ENCODE results near the gene SEMA6A.
A peak's percentile ranks its signal among the peaks of the same experiment; 100 is the strongest.

SEMA6A gene

DNA sequence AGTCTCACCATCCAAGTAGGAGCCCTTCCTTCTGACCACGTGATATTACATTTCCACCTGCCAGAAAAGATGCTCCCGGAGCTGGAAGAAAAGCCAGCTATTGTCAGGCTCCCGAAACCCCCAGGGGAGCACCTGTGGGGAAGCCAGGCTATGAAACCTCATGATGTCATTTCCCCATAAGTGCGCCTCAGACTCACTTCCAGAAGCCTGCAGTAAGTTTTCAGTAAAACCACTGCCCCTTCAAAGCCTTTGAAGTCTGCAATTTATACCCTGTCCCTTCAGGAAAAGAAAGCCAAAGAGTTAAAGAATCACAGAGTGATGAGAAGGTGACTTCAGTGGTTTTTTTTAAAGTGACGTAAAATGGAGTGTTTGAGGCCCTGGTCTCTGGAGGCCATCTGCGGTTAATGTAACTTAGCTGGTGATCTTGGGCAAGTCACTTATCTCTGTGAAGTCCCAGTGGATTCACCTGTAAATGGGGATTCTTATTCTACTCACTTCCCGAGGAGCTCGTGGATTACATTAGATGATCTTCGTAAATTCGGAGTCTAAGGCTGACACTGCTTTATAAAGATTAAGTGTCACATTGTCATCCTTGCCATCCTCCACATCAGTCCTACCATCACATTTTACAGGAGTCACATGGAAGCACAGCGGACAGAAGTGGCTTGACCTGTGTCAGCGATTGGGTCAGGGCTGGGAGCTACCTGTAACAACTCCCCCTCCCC lies 2.6 kb upstream of the SEMA6A start:
- DNase-seq (ENCODE audit: low spot score) = no peak

DNA sequence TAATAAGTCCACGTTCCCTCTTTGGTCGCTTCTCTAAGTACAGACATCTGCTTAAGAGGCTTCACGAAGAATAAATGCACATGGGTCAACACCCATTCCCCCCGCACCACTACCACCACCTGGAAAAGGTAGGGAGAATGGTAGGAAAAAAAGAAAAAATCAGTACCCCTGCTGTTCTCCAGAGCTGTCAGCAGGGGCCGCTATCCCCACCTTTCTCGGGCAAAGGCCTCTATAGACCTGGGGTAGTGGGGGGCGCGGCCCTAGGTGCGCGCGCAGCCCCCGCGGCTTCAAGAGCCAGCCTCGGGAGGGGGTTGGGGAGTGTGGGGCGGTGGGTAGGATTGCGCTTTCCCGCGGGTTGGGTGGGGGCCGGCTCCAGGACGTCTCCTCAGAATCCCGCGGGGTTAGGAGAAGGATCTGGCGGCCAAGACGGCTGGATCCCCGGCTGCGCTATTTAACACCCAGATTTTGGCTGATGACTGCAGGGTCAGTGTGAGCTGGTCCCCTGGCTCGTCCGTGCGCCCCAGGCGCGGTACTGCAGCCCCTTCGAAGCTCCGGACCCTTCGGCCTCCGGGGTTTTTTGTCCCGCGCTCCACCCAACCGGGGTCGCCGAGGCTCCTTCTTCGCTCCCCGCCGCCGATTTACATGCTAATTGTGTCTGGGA lies 1.6 kb upstream of the SEMA6A start:
- peak; percentile 33 for DNase-seq (ENCODE audit: low spot score)

GRCh38 chr5:116575326-116576052 lies 866 bp upstream of the SEMA6A start:
- peak; percentile 8 for DNase-seq (ENCODE audit: low spot score)

- DNase-seq (ENCODE audit: low spot score) = peak; percentile 33
These were observed 789 bp downstream of the SEMA6A start for GRCh38 chr5:116573702-116574366.

DNA sequence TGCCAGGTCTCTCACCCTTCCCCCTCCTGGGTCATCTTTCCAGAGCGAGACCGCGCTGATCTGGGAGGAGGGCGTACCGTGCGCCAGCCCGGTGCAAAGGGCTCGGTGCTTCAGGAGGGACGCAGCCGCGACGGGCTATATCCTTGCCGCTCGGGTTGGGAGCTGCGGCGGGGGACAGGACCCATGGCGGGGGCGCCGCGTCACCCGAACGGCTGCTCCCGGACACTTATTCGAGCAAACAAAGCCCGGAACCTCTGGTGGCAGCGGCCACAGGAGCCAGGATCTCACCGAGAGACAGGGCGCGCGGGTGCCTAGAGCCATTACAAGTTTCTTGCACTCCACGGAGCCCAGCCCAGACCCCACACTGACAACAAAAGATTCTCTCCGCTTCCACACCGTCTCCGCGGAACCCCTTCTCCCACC lies 1.3 kb downstream of the SEMA6A start:
- peak; percentile 34 for DNase-seq (ENCODE audit: low spot score)

DNA sequence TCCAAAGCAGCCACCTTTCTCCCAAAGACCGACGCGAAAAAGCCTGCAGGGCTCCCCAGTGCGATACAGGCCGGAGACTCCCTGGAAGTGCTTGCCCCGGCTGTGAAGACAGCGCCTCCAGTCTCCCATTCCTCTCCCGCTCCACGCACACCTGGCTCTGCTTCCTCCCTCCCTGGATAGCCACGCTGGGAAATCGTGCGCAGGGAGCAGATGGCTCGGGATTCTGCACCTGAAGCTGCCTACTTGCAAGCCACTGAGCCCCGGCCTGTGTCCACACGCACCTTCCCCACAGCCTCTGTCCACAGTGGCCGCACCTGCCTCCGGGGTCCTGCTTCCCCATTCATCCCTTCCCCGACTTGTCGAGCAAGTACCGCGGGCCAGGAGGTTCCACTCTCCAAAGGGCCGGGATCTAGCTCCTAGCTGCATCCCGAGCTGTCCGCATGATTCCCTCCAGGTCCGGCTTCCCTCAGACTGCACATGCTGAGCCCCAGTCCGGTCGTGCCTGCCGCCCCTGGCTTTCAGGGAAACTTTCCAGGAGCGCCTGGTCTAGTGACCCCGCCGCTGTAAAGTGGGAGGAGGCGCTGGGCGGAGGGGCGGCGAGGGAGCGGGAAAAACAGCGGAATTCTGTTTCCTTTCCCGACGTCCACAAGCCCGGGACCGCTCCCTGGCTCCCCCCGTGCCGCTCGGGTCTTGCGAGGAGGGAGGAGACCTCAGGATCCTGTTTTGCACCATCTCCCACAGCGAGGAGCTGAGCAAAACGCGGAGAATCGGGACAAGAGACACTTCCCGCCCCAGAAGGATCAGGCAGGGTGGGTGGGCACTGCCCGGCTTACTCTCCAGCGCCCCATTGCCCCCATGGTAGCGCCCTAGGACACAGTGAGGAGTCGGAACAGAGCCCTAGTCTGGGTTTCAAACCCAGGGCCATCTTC lies 2.0 kb downstream of the SEMA6A start:
- DNase-seq (ENCODE audit: low spot score) = peak; percentile 64

DNA sequence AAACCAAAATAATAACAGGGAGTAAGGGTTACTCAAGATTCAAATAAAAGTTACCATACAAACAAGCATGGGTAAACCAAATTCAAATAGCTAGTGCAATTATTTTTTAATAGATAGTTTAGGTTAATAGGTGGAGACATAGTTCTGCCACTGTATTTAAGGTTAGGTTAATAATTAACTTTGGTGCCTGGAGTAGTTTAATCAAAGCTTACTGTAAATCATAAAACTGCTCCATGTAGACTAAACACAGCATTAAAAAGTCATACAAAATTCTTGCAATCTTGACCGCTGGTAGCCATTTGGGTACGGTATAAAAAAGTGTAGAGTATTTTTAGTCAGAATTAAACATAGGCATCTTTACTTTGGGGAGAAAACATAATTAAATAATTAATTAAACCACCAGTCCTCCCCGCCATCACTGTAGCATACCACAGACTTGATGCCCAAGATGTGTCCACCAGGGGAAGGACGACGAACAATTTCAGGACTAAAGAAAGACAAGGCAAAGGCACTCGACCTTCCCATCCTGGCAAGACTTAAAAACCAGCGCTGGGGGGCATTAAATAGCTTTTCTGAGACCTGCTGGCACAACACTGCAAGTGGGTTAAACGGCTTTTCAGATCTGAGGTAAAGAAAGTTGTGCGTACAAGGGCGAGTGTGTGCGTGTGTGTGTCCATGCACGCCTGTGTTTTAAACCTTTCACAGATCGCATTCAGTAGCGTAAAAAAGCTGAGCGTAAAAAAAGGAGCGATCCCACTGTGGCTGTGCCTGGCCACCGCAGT lies 2.9 kb downstream of the SEMA6A start:
- peak; percentile 62 for DNase-seq (ENCODE audit: low spot score)

DNA sequence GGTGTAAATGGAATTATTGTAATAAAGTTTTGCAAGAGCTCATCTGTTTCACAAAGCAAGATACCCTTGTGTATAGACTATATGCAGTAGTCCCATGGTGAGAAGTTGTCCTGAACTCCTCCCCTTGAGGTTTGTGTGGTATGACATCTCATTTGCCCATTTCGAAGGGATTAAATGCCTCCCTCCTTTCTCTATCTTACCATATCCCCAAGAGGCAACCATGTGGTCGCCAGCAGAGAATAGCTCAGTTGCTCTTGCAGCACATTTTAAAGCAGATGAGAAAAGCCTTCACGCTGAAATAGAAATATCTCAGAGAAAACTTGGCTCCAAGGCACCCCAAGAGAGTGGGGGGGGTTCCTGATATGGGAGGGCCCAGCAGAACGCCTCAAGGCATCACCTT lies 4.6 kb downstream of the SEMA6A start:
- DNase-seq (ENCODE audit: low spot score) = no peak

GRCh38 chr5:116567106-116567505 lies 7.5 kb downstream of the SEMA6A start:
- no peak for DNase-seq (ENCODE audit: low spot score)

DNA sequence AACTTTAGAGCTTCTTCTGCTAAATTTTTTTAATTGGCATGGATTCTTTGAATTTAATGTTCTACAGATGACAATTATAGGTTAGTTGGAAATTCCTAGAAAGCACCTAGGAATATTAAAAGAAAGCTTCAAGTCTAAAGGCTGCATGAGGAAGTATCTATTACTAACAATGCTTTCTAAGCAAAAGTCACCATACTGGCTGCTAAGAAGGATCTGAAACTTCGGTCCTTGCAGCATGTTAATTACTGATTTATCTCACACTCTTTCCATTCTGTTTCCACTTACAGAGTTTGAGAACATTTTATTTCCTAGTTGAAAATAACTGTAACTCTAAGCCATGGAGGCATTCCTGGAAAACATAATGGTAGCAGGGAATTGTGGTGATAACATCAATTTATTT lies 8.4 kb downstream of the SEMA6A start:
- DNase-seq (ENCODE audit: low spot score) = no peak

DNA sequence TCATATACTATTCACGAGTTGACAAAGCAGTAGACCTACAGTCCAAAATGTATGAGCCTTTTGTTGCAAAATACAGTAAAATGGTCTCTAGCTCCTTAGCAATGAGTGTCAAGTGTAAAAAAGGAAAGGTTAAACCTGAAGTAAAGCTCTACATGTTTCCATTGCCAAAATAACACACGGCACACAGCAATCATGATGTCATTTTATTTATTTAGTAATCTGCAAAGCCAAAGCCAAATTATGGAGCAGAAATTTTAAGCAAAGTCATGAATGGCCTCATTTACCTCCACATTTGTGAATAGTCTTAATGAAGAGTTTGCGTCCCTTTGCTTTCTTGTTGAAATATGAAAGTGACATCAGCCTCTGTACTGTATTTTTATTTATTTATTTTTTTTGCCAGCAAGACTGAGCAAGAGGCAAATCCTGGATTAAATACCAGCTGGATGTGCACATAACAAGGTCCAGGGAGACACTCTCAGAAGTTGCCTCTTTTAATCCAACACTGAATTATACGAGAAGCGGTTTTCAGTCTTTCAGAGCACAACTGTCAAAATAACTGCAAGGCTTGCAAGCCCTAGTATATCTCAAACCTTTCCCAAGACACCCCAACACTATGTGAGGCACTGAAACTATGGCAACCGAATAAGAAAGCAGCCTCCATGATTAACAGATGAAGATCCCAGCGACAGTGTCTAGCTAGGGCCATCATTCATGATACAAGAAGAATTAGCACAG lies 9.7 kb downstream of the SEMA6A start:
- no peak for DNase-seq (ENCODE audit: low spot score)

DNA sequence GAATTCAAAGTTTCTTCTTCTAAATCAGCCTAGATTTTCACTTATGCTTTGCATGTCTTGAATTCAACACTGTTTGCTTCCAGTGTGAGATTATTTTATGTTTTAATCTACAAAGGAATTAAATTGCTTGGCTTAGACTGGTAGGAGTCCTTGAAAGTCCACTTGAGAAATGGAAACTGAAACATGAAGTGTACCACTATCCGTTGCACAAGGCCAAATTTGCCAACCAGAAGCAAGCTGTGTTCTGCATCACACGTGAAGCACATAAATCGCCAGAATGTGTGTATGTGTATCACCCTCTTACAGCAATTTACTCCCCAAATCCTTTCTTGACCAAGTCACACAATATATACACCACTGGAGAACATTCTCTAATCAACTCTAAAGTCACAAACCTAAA lies 10.3 kb downstream of the SEMA6A start:
- DNase-seq (ENCODE audit: low spot score) = no peak

DNA sequence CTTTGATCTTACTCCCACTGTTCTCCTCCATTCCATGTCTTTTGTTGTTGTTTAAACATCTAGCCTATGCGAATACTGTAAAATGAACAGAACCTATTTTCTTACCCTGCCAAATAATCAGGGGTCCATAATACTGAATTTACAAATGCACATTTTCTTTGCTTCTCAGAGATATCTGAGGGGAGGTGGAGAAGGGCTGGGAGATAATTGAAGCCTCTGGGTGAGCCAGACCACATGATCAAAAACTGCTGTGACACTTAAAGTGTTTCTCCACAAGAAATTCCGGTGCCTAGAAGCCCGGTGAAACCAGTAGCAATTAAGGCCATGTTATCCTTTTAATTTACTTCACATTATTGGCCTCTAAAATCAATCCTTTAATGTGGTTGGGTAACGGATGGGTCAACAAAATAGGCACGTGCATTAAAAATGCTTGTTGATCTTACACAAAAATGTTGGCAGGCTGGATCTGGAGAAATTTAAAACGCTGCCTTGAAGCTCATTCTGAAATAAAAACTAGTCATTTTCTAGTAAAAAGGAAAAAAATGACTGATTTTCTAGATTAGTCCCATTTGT lies 10.8 kb downstream of the SEMA6A start:
- no peak for DNase-seq (ENCODE audit: low spot score)

GRCh38 chr5:116562669-116563068 lies 12.0 kb downstream of the SEMA6A start:
- DNase-seq (ENCODE audit: low spot score) = no peak

DNA sequence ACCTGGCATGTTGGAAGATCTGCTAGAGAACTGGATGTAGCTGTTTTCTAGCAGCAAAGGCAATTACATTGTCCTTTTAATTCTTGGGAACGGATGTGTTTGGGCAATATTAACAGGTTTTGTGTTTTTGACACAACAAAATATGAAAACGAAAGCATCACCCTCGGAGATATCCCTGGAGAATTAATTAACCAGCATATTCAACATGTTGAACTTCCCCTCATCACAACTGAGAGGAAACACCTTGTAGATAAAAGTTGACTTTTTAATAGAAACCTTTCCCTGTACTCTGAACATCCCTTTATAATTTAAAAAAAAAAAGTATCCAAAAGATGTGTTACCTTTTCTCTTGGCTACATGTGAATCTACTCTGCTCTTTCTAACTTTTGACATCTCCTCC lies 13.0 kb downstream of the SEMA6A start:
- no peak for DNase-seq (ENCODE audit: low spot score)

DNA sequence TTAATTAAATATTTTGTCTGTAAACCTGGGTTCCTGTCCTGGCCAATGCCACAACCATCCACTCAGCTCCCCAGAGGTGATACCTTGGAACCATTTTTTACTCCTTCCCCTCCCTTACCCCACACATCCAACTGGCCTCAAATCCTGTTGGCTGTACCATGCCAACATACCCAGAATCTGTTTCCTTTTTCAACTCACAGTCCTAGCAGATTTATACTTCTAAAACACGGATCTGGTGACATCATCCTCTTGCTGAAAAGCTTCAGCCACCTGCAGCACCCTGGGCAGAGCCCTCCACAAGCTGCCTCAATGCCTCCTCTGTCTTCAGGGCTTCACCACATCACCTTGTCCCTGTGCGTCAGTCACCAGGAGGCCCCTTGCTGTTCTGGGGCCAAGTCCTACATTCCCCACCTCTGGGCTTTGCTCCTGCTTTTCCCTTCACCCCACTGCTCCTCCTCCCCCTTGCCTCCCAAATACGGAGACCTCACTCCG lies 14.9 kb downstream of the SEMA6A start:
- no peak for DNase-seq (ENCODE audit: low spot score)

GRCh38 chr5:116559239-116559638 lies 15.4 kb downstream of the SEMA6A start:
- DNase-seq (ENCODE audit: low spot score) = no peak

DNA sequence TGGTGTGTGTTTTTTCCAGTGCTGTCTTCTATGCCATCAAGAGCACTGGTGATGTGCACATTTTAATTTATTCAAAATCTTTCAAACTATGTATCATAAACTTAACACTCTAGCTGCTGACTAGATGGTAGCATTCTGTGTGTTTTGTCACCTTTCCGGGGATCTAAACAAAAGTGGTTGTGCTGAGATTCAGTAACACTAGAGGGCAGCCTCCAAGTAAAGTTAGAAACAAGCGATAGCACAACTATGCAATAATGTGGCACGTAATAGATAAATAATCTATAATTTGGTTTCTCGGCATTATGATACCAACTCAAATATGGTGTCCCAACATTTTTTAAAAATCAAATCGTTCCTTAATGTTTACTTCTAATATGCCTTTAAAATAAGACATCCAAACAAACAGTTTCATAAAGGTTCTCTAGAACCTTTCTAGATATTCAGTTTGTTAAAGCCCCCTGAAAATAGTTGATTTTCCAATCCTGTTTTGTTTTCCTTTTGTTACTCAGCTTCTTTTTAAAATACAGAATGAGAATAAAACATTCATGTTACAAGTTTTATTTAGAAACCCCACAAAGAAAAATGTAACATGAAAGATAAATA lies 16.9 kb downstream of the SEMA6A start:
- peak; percentile 59 for DNase-seq (ENCODE audit: low spot score)

DNA sequence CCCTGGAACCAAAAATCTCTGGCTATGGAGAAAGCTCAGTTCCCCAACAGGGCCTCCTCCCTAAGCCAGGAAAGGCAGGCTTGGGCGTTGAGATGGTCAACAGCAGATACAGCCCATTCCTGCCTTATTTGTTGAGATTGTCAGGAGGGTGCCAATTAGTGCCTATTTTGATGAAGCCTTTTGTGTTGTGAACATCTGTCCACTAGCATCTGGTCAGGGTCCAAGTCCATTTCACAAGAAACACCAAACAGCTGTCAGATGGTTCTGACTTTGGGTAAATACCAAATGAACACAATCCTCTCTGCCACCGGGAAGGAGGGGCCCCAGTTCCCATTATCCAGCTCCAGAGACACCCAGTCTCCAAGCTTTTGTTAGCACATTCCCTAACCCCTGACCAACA lies 19.9 kb downstream of the SEMA6A start:
- DNase-seq (ENCODE audit: low spot score) = no peak
